ENCODE results near the gene VAMP1.

The VAMP1 gene

DNA sequence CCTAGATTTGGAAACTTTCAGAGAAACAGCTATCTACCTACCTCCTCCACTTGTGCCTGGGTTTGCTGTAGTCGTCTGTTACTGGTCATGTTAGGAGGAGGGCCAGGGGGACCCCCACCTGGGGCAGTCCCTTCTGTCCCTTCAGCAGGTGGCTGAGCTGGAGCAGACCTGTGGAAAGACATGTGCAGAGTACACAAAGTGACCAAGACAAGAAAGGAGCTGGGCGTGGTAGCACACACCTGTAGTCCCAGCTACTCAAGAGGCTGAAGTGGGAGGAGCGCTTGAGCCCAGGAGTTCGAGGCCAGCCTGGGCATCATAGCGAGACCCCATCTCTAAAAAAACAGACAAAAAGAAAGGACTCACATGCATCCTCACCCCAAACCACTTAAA is 4.3 kb downstream of the VAMP1 start:
- TF ChIP-seq, protein P1, sequence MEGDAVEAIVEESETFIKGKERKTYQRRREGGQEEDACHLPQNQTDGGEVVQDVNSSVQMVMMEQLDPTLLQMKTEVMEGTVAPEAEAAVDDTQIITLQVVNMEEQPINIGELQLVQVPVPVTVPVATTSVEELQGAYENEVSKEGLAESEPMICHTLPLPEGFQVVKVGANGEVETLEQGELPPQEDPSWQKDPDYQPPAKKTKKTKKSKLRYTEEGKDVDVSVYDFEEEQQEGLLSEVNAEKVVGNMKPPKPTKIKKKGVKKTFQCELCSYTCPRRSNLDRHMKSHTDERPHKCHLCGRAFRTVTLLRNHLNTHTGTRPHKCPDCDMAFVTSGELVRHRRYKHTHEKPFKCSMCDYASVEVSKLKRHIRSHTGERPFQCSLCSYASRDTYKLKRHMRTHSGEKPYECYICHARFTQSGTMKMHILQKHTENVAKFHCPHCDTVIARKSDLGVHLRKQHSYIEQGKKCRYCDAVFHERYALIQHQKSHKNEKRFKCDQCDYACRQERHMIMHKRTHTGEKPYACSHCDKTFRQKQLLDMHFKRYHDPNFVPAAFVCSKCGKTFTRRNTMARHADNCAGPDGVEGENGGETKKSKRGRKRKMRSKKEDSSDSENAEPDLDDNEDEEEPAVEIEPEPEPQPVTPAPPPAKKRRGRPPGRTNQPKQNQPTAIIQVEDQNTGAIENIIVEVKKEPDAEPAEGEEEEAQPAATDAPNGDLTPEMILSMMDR (IDR thresholded peaks at IDR 0.05): no peak
- no peak overlapping the region for H3K27ac ChIP-seq
- no peak for DNase-seq (ENCODE audit: low spot score)
- H3K4me3 ChIP-seq: no peak overlapping the region

DNA sequence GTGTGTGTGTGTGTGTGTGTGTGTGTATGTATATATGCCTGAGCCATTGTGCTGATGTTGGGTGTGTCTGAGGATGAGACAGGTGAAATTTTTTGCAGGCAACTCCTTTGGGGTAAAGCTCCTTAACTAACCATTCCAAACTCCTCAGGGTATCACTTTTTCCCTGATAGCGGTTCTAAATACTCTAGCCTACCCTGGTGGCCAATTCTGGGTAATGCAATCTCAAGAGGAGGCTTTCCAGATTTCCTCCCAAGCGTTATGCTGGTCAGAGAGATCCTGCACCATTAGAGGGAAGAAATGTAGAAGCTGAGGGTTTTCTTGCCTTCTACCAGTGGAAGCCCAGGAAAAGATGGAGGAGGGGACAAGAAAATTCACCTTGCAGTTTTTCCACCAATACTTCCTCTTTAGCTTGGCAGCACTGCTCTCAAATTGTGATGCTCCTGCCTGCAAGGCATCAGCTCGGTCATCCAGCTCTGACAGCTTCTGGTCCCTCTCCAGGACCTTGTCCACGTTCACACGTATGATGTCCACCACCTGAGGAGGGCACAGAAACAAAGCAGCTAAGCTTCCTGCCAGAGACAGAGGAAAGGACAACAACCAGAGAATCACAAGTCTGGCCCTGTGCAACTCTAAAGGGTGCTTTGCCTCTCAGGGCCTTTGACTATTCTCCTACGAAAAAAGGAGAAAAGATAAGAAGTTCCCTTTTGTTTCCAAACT is 4.9 kb downstream of the VAMP1 start:
- DNase-seq (ENCODE audit: low spot score): no peak
- Histone ChIP-seq H3K27ac (no peak overlapping the region), H3K4me3 (no peak overlapping the region)
- TF ChIP-seq, protein P1 (IDR thresholded peaks at IDR 0.05): peak; percentile 72

DNA sequence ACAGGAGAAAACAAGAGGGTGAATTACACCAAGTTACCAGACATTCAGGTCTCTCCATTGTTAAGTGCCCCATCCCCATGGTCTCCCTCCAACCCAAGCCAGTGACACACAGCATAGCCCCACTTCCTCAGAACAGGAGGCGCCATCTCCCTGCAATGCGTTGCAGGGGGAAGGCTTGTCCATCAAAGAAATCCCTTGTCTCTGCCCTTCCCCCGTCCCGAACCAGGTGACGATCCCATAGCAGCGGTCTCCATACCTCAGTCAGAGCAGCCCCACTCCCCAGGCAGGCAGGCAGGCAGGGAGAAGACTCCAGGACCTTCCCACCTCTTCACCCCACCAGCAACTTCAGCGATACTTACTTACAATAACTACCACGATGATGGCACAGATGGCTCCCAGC is 5.9 kb downstream of the VAMP1 start:
- no peak overlapping the region for H3K27ac ChIP-seq
- DNase-seq (ENCODE audit: low spot score): no peak
- H3K4me3 ChIP-seq: no peak overlapping the region
- TF ChIP-seq, protein P1 (IDR thresholded peaks at IDR 0.05): no peak

- peak overlapping the region in 1 of 2 donors; percentile 17 for H3K27ac ChIP-seq
- TF ChIP-seq, protein P1 (IDR thresholded peaks at IDR 0.05): no peak
- DNase-seq (ENCODE audit: low spot score): no peak
- H3K4me3 ChIP-seq: no peak overlapping the region
These were observed 6.6 kb downstream of the VAMP1 start for GRCh38 chr12:6463858-6464257.

GRCh38 chr12:6463216-6463615 is 7.3 kb downstream of the VAMP1 start:
- TF ChIP-seq, protein P1 (IDR thresholded peaks at IDR 0.05): no peak
- no peak overlapping the region for H3K4me3 ChIP-seq
- no peak for DNase-seq (ENCODE audit: low spot score)
- H3K27ac ChIP-seq: peak overlapping the region in 1 of 2 donors; percentile 43

DNA sequence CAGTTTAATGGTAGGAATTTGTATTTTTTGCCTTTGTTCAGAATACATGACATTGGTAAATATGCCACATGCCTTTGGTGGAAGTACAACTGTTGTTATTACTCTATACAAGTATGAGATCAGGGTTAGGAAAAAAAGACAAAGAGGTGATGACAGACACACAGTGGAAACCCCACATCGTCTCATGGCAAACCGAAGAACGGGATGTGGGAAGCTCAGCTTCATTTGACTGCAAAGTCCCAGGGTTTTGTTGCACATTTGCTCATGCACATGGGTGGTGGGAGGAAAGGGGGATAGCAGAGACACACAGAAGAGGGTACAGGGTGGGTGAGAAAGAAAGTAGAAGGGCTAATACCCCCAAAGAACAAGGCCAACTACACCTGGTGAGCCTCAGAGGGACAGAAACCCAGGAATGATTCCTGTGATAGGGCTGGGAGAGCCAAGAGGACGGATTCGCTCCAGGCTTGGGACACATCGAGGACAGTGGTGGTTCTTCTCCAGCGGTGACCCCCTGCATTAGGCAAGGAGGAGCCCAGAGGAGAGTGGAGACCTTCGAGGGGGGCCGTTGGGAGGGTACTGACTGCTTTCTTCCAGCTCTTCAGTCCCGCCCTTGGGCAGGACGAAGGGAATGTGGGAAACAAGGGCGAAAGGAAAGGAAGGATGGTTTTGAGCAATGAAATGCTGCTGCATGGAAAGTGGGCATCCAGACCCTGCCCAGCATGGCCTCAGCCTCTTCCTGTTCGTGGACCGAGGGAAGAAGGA is 8.1 kb downstream of the VAMP1 start:
- Histone ChIP-seq H3K4me3 (no peak overlapping the region), H3K27ac (peak overlapping the region in 1 of 2 donors; percentile 20)
- TF ChIP-seq, protein P1 (IDR thresholded peaks at IDR 0.05): no peak
- no peak for DNase-seq (ENCODE audit: low spot score)
